Measurements from ENCODE around the gene BOC.

The BOC gene

DNA sequence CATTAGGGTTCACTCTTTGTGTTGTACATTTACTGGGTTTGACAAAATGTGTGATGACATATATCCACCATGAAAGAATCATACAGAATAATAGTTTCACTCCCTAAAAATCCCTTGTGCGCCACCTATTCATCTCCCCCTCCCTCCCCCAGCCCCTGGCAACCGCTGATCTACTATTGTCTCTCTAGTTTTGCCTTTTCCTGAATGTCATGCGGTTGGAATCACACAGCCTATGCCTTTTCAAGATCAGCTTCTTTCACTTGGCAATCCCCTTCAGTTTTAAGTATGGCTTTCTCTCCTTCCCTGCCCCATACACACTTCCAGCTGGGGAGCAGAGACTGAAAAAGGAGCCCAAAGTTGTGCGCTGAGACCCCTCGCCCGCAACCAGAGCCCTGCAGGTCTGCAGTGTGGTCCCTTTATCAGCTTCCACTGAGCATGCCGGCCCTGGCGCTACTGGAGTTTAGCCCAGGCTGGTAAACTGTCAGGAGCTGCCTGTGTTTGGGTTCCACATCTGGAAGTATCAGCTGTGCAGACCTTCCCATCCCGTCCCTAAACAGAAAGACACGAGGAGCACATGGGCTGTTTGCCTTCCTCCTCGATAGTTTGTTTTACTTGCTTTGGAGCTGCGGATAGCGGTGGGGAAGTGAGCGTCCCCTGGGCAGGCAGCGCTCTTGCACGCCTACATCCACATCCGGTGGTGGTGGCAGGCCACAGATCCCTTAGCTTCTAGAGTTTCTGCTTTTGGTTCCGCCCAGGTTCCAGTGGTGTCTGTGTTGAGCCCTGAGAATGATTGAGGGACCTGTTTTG is 12.3 kb downstream of the BOC start:
- no peak for DNase-seq (ENCODE audit: low read depth in 2 of 2, low spot score in 1 of 2)

GRCh38 chr3:113225286-113225685 is 13.9 kb downstream of the BOC start:
- no peak for DNase-seq (ENCODE audit: low read depth in 2 of 2, low spot score in 1 of 2)

GRCh38 chr3:113226491-113226890 is 15.1 kb downstream of the BOC start:
- no peak for DNase-seq (ENCODE audit: low read depth in 2 of 2, low spot score in 1 of 2)

DNA sequence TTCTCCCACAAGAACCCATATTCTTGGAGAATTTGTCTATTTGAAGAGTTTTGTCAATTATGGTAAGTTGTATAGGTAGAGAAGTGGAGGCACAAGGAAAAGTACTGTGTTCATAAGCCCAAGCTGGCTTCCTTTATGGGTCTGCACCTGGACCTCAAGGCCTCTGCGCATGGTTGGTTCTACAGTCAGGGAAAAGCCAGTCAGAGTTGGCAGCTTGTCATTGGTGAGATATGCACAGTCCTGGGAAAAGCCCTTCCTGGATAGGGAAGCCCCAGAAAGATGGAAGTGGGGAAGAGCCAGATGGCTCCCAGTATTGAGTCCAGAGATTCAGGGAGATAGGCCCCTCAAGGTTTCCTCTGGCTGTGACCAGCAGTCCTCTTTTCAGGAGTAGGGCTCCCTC is 15.8 kb downstream of the BOC start:
- no peak for DNase-seq (ENCODE audit: low read depth in 2 of 2, low spot score in 1 of 2)

- DNase-seq (ENCODE audit: low read depth in 2 of 2, low spot score in 1 of 2) = no peak
These were observed 17.3 kb downstream of the BOC start for GRCh38 chr3:113228498-113229286.

DNA sequence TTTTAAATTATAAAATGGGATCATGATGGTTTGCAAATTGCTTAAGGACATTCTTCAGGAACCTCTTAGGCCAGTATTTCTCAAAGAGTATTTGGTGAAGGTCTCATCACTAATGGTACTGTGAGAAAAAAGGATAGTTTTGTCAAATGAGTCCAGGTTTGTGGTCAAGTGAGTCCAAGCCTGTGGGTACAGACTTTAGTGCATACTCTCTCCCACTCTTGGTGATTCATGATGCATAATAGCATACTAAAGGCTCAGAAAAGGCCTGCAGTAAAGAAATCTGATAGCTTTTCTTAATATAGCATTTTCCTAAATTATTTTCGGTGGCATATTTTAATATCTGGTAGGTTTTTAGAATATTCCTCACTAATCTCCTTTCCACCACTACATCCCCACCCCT is 20.0 kb downstream of the BOC start:
- DNase-seq (ENCODE audit: low read depth in 2 of 2, low spot score in 1 of 2) = no peak

GRCh38 chr3:113231827-113232253 is 20.5 kb downstream of the BOC start:
- DNase-seq (ENCODE audit: low read depth in 2 of 2, low spot score in 1 of 2) = no peak

DNA sequence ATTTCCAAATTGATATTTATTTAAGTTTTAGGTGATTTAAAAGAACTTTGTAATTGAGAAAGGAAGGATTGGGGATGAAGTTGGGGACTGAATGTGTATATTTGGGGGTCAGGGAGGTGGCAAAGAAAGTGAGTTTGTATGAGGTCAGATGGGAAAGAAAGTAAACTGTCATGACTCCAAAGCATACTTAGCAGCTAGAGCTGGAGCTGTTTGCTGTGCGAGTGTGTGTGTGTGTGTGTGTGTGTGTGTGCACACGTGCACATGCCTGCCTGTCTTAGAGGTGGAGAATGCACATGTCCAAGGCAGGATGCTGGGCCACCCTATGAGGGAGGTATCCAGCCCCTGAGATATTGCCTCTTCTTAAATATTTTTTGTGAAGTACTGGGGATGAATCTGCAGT is 21.0 kb downstream of the BOC start:
- no peak for DNase-seq (ENCODE audit: low read depth in 2 of 2, low spot score in 1 of 2)

DNA sequence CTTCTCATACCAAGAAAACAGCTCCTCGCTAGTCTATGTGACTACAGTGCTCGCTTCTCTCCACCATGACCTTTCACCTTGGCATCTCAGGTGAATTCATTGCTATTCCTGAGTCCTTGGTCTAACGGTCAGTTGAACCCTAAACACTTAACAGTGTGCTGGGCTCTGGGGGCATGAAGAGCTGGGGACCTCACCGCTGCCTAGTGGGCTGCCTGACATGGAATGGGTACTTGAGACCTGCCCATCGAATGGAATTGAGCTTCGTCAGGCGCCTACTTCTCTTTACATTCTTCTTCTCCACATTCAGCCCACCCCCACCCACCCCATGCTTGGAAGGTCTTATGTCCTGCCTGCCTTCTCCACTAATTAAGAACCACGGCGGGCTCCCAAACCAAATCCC is 22.1 kb downstream of the BOC start:
- DNase-seq (ENCODE audit: low read depth in 2 of 2, low spot score in 1 of 2) = no peak

DNA sequence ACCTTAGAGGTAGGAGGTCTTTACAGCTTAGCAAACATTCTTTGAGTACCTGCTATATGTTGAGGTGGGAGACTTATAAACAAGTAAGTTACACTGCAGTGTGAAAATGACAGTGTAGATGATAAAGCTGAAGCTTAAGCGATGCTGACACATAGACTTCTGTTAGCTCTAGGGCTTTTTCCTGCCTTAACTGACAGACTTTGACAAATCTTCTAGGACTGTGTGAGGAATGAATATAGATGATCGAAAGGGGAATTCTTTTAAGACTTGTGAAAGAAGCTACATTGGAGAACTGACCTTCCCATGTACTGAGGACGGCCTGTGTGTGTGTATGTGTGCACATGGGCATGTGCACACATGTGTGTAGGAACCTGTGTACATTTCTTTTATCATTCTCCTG is 22.7 kb downstream of the BOC start:
- no peak for DNase-seq (ENCODE audit: low read depth in 2 of 2, low spot score in 1 of 2)

- DNase-seq (ENCODE audit: low read depth in 2 of 2, low spot score in 1 of 2) = no peak
These were observed 23.4 kb downstream of the BOC start for GRCh38 chr3:113234688-113235260.

GRCh38 chr3:113238503-113238902 is 27.1 kb downstream of the BOC start:
- DNase-seq (ENCODE audit: low read depth in 2 of 2, low spot score in 1 of 2) = no peak

DNA sequence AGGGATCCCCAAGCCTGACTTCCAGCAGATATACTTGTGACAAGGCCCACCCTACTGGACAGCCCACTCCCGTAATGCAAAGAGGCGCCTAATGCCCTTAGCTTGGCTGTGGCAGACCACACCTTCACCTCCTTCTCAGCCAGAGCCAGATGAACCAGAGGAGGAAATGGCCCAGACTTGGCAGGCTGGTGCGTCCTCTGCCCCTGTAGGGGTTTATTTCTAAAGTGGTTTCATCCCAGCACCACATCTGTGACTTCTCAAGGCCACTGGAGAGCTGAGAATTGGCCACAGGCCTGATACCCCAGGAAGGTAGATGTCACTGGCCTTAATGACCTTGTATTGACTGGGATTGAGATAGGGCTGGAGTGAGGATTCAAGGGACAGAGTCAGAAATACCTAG is 29.5 kb downstream of the BOC start:
- no peak for DNase-seq (ENCODE audit: low read depth in 2 of 2, low spot score in 1 of 2)

DNA sequence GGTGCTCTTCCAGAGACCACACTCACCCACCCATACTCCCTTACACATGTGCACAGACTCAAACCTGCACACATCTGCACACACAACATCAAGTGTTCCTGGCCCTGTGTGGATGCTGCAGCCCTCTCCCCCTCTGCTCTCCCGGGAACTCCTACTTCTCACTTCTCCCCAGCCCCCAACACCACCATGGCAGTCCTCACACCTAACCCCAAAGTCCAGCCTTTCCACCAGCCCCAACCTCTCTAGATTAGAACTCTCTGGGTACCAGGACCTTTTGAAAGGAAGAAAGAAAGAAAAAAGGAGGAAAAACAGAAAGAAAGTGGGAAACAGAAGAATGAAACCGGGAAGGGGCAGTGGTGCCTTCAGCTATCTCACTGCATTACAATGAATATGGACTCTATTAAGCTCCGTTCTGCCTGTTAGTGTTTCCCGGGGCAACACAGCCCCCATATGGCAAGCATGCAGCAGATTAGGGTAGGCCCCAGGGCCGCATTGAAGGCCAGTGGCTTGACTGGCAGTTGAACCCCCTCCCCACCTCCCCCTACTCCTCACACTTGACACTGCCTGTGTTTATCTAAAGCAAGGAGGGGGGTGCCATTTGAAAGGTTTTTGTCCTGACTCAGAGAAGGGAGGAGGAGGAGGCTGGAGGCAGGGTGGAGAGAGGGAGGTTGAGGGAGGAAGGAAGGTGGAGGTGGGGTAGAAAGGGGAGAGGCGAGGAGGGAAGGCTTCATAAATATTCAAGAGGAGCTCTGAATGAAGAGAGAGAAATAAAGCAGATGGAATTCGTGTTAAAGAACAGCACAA is 30.1 kb downstream of the BOC start:
- DNase-seq (ENCODE audit: low read depth in 2 of 2, low spot score in 1 of 2) = no peak

- DNase-seq (ENCODE audit: low read depth in 2 of 2, low spot score in 1 of 2) = no peak
These were observed 30.8 kb downstream of the BOC start for GRCh38 chr3:113242096-113242581.

DNA sequence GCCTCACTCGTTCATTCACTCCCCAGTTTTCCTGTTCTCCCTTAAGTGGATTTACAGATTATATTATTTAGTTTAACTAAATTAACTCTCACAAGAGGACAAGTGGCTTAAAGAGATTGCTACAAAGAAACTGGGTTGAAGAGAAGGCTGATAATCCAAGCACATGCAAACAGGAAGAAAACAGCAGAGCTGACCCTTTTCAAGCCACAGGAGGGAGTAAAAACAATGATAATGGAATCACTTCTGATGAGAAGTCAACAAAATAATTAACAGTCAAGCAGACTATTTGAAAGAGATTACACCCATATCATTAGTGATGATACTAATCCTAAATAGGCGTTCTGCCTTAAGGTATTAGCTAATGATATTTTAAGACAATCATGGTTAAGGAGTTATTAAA is 31.7 kb downstream of the BOC start:
- no peak for DNase-seq (ENCODE audit: low read depth in 2 of 2, low spot score in 1 of 2)

DNA sequence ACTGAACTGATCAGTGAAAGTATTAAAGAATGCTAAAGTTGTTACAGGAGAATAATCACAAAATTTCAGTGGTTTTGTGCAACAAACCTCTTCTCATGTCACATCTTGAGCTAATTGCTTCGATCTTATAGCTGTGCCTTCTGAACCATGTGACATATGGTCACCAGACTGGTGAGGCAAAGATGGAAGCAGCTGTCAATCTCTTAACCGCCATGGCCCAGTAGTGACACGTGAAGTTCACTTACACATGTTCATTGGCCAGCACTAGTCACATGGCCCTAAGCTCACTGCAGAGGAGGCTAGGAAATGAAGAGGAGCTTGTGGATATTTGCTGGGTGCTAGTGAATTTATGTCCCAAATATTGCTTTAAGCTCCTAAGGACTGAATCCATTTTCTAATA is 32.5 kb downstream of the BOC start:
- no peak for DNase-seq (ENCODE audit: low read depth in 2 of 2, low spot score in 1 of 2)

DNA sequence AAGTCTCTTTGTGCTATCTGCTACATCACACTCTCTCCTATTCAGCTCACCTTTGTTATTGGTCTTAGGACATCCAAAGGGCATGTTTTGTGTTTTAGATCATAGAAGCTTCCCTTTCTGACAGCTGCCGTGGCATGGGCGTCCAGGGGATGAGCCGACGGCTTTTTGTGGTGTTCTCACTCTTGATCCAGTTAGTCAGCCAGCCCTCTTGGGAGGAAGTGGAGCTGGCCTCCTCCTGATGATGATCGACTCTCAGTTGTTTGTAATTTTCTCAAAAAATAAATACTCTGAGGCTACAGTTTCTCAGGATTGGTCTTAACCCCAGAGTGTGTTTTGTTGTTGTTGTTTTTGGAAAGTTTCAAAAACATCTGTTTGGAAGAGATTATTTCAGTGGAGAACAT is 34.4 kb downstream of the BOC start:
- no peak for DNase-seq (ENCODE audit: low read depth in 2 of 2, low spot score in 1 of 2)

- DNase-seq (ENCODE audit: low read depth in 2 of 2, low spot score in 1 of 2) = no peak
These were observed 35.7 kb downstream of the BOC start for GRCh38 chr3:113247068-113247467.

DNA sequence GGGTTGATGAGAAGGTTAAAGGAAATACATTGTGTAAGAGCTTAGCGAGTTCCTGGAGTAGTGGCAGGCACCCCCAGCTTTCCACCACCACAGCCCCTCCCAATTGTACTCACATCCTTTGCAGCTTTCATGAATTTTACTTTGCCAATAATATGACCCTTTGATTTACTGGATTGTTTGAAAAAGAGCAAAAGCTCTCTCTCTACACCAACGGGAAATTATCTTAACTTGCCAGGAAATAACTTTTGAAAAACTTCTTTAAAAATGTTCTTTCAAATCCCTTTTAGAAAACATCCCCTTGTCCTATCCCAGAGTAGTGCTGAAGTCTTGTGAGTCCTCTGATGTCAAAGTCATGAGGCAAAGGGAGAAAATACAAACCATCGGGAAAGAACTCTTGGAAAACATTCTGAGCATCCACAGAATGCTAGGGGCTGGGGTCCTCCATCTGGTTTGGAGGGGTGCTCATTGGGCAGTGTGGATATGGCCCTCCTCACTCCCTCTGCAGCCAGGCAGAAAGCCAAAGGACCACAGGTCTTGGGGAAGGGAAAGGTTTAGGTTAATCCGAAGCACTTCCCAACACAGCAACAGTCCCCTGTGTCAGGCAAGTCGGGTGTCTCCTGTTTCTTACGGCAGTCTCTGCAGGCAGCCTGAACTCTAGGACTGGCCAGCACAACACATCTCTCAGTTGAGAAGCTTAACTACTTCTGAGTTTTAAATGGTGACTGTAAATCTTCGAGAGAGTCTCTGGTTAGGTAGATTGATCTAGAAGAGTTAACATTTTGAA is 36.5 kb downstream of the BOC start:
- DNase-seq (ENCODE audit: low read depth in 2 of 2, low spot score in 1 of 2) = no peak

Data from stimulated activated CD8-positive, alpha-beta memory T cell treated with anti-CD3 and anti-CD28 coated beads, Interleukin-4, amount 100 ng/mL, for 1 hour (primary cell).